Measurements from ENCODE around the gene CCL23. TPM values are rescaled to one million over a fixed set of nuclear protein-coding genes. Genes with fewer than 3 reads are reported as not detected.

CCL23 gene
- total and polyA plus RNA-seq, 9 of the 15 experiments (the other 6 are each of a cell fraction or from before 2014, with no cell fraction given): not detected

DNA sequence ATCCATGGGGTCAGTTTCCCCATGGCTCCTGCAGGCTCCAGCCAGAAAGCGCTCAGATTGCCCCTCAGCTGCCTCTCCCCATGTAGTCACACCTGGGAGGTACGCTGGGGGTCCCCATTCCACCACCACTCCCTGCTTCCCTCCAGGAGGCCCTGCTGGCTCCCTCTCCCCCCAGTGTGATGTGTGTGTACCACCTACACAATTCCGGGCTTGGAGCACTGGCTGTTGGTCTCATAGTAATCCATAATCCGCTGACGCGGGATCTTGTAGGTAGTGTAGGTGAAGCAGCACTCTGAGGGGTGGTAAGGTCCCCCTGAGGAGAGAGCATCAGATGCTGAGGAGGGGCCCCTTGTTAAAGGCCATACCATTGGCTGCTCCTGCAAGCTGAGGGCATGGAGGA lies 33.6 kb downstream of the CCL23 start:
- Histone ChIP-seq H3K27ac (ENCODE audit: extremely low read depth, low read depth, low read length) (no peak overlapping the region), H3K4me3 (no peak overlapping the region), H3K9ac (ENCODE audit: insufficient read depth in 1 of 2, low read depth in 2 of 2, low read length in 2 of 2) (no peak overlapping the region), H3K36me3 (ENCODE audit: control insufficient read depth, insufficient read depth, low read length) (no peaks in the 10 kb centered on the region), H4K20me1 (replicated peaks; ENCODE audit: control insufficient read depth, insufficient read depth, low read length) (no peaks in the 10 kb centered on the region; the same call in 1 of the 2 replicates), H2AFZ (ENCODE audit: low read depth, low read length) (no peak overlapping the region), H3K9me3 (replicated peaks; ENCODE audit: control insufficient read depth, insufficient read depth, low read depth, low read length) (no peaks in the 10 kb centered on the region), H3K4me1 (replicated peaks in 1 of 2; ENCODE audit: control insufficient read depth in 2 of 2, insufficient read depth in 2 of 2, low read length in 2 of 2) (no peaks in the 10 kb centered on the region), H3K9me1 (ENCODE audit: control insufficient read depth, insufficient read depth, low read length) (no peaks in the 10 kb centered on the region), H3K4me2 (ENCODE audit: insufficient read depth, low read length) (no peak overlapping the region), H3K79me2 (ENCODE audit: control insufficient read depth, insufficient read depth, low read length) (no peaks in the 10 kb centered on the region), H3K27me3 (ENCODE audit: control insufficient read depth in 2 of 2, insufficient read depth in 2 of 2, low read length in 2 of 2) (peaks cover 8 to 41% of the 10 kb centered on the region in 2 experiments; a peak in 4 of 5 replicates)
- ATAC-seq (no peak), FAIRE-seq (no peak), DNase-seq (ENCODE audit: extremely low read depth in 1 of 4, low spot score in 3 of 4) (no peak)
- no peak for TF ChIP-seq SMAD1 (IDR thresholded peaks at IDR 0.05; ENCODE audit: low read depth, low read length, partially characterized antibody)
- BruUV-seq (replicated peaks): no TSS peak
- WGBS (ENCODE audit: insufficient coverage, low coverage, missing lambda C conversion rate): 0% methylated on average over 6 of the region's 6 CpGs
- ChIA-PET CTCF (ENCODE audit: low intra/inter-chr PET ratio) (no interaction called here), POLR2A (no interaction called here)
- intact Hi-C loops (cut with micrococcal nuclease) (no loop called here), in situ Hi-C loops (cut with MboI) (no loop called here)

- Histone ChIP-seq H3K27me3 (ENCODE audit: control insufficient read depth in 2 of 2, insufficient read depth in 2 of 2, low read length in 2 of 2) (peaks cover 12 to 48% of the 10 kb centered on the region in 2 experiments; a peak in 4 of 5 replicates), H4K20me1 (replicated peaks; ENCODE audit: control insufficient read depth, insufficient read depth, low read length) (no peaks in the 10 kb centered on the region; the same call in 1 of the 2 replicates), H3K9me1 (ENCODE audit: control insufficient read depth, insufficient read depth, low read length) (no peaks in the 10 kb centered on the region), H3K36me3 (ENCODE audit: control insufficient read depth, insufficient read depth, low read length) (no peaks in the 10 kb centered on the region), H2AFZ (ENCODE audit: low read depth, low read length) (no peak overlapping the region), H3K9me3 (replicated peaks; ENCODE audit: control insufficient read depth, insufficient read depth, low read depth, low read length) (no peaks in the 10 kb centered on the region), H3K27ac (ENCODE audit: extremely low read depth, low read depth, low read length) (no peak overlapping the region), H3K79me2 (ENCODE audit: control insufficient read depth, insufficient read depth, low read length) (no peaks in the 10 kb centered on the region), H3K4me2 (ENCODE audit: insufficient read depth, low read length) (no peak overlapping the region), H3K4me3 (no peak overlapping the region), H3K4me1 (replicated peaks in 1 of 2; ENCODE audit: control insufficient read depth in 2 of 2, insufficient read depth in 2 of 2, low read length in 2 of 2) (no peaks in the 10 kb centered on the region), H3K9ac (ENCODE audit: insufficient read depth in 1 of 2, low read depth in 2 of 2, low read length in 2 of 2) (no peak overlapping the region)
- ChIA-PET CTCF (ENCODE audit: low intra/inter-chr PET ratio) (no interaction called here), POLR2A (interaction anchor here (2.0 kb wide), 1 partner anchor 11 kb away, joined by 5 read pairs; no protein-coding TSS in a partner anchor)
- in situ Hi-C loops (cut with MboI) (no loop called here), intact Hi-C loops (cut with micrococcal nuclease) (no loop called here)
- 3% methylated on average over 3 of the region's 3 CpGs for WGBS (ENCODE audit: insufficient coverage, low coverage, missing lambda C conversion rate)
- no peak for DNase-seq (ENCODE audit: extremely low read depth in 1 of 4, low spot score in 3 of 4)
- no TSS peak for BruUV-seq (replicated peaks)
- no peak for FAIRE-seq
- no peak for ATAC-seq
- TF ChIP-seq ZEB2 (IDR thresholded peaks at IDR 0.05) (no peak), ZNF239 (CRISPR knock-in tag; IDR thresholded peaks at IDR 0.05) (no peak), HINFP (tag; conservative IDR thresholded peaks at IDR 0.05; ENCODE audit: low read depth) (no peak), MED1 (CRISPR knock-in tag; IDR thresholded peaks at IDR 0.05; ENCODE audit: borderline replicate concordance) (no peak), MTF1 (CRISPR knock-in tag; IDR thresholded peaks at IDR 0.05; ENCODE audit: borderline replicate concordance) (no peak), KAT8 (IDR thresholded peaks at IDR 0.05; ENCODE audit: low read depth) (no peak), FIP1L1 (IDR thresholded peaks at IDR 0.05; ENCODE audit: low read depth, low read length, poor library complexity, severe bottlenecking) (no peak), CBX5 (IDR thresholded peaks at IDR 0.05; ENCODE audit: borderline replicate concordance, low read depth) (no peak), ZNF583 (CRISPR knock-in tag; IDR thresholded peaks at IDR 0.05) (no peak)
- TF ChIP-seq, protein P1, sequence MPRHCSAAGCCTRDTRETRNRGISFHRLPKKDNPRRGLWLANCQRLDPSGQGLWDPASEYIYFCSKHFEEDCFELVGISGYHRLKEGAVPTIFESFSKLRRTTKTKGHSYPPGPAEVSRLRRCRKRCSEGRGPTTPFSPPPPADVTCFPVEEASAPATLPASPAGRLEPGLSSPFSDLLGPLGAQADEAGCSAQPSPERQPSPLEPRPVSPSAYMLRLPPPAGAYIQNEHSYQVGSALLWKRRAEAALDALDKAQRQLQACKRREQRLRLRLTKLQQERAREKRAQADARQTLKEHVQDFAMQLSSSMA (CRISPR knock-in tag; IDR thresholded peaks at IDR 0.05): no peak
- TF ChIP-seq, protein P2, sequence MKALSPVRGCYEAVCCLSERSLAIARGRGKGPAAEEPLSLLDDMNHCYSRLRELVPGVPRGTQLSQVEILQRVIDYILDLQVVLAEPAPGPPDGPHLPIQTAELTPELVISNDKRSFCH (CRISPR knock-in tag; IDR thresholded peaks at IDR 0.05): no peak
- TF ChIP-seq, protein P2 (tag; IDR thresholded peaks at IDR 0.05): no peak
Measured at GRCh38 chr17:35982409-35983191, 35.2 kb downstream of the CCL23 start.
